ENCODE data around the gene KAT8. TPM values are rescaled to one million over a fixed set of nuclear protein-coding genes. Genes with fewer than 3 reads are reported as not detected.

Gene KAT8
- polyA plus RNA-seq (2011; rRNA removed) (23.0 and 24.7 TPM in 2 replicates), polyA minus RNA-seq (2011; rRNA and poly(A)+ RNA removed) (21.9 and 23.6 TPM in 2 replicates)

DNA sequence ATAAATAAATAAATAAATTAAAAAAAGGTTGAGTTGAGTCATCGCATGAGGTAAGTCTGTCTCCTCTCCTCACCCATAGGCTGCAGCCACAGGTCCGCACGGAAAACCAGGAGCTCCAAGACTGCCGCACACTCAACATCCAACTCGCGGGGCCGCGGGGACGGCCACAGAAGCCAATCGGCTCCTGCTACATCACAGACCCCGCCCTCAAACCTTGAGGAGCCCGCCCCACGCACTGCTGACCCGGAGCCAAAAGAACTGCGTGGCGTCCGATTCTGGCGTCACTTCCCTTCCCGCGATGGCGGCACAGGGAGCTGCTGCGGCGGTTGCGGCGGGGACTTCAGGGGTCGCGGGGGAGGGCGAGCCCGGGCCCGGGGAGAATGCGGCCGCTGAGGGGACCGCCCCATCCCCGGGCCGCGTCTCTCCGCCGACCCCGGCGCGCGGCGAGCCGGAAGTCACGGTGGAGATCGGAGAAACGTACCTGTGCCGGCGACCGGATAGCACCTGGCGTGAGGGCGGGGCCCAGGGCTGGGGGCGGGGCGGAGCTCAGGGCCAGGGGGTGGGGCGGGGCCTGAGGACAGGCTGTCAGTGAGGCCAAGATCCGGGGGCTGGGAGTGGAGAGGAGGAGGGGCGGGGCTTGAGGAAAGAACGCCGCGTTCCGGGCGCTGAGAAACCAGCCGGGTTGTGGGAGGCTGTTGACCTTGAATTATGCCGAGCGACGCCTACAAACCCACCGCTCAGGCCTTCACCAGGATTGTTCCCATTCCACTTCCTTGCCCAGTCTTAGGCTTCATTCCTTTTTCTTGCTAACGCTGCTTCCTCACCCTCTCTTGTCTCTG, at the start of gene KAT8:
Gene KAT8, plus strand, starts transcription at position 281 of the 839 bp plus-strand sequence. Its CDS starts 18 bp downstream, at position 299.
- CTCF ChIA-PET = interaction anchor here (1.4 to 2.6 kb wide), 2 partner anchors 25 to 164 kb away, joined by 4 to 23 read pairs; no protein-coding TSS in a partner anchor
- Histone ChIP-seq H3K27ac (ENCODE audit: low read depth, low read length) (peak within 1 kb of the TSS; percentile 96), H3K9me3 (ENCODE audit: control insufficient read depth, insufficient read depth, low read length) (no peaks in the 10 kb centered on the region; the same call in 1 of the 2 replicates), H3K27me3 (ENCODE audit: control insufficient read depth, insufficient read depth, low read length) (no peaks in the 10 kb centered on the region), H3K4me3 (ENCODE audit: low read depth, low read length) (peak within 1 kb of the TSS; percentile 91)
- TF ChIP-seq, protein P1, sequence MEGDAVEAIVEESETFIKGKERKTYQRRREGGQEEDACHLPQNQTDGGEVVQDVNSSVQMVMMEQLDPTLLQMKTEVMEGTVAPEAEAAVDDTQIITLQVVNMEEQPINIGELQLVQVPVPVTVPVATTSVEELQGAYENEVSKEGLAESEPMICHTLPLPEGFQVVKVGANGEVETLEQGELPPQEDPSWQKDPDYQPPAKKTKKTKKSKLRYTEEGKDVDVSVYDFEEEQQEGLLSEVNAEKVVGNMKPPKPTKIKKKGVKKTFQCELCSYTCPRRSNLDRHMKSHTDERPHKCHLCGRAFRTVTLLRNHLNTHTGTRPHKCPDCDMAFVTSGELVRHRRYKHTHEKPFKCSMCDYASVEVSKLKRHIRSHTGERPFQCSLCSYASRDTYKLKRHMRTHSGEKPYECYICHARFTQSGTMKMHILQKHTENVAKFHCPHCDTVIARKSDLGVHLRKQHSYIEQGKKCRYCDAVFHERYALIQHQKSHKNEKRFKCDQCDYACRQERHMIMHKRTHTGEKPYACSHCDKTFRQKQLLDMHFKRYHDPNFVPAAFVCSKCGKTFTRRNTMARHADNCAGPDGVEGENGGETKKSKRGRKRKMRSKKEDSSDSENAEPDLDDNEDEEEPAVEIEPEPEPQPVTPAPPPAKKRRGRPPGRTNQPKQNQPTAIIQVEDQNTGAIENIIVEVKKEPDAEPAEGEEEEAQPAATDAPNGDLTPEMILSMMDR (IDR thresholded peaks at IDR 0.05; ENCODE audit: low read depth, low read length) = no peak
- POLR2A ChIA-PET = interaction anchor here (0.5 to 3.2 kb wide), 21 partner anchors 9 to 354 kb away, joined by 3 to 41 read pairs (median 4); partner anchors contain the start of genes FUS, HSD3B7, TGFB1I1 and VKORC1
- peak; percentile 94 for DNase-seq (ENCODE audit: low read depth, low spot score)

DNA sequence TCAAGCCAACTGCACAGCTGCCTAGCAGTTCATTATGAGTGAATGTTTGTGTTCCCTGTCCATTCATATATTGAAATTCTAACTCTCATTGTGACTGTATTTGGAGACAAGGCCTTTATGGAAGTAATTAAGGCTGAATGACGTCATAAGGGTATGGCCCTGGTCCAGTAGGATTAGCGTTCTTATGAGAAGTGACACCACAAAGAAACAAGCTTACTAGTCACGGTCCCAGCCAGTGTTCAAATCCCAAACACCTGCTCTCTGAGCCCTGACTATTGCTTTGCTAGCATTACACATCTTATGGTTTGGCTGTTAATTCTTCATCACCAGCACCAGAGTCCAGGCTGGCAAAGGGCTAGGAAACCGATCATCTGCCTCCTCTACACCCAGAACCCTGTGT, 45.6 kb upstream of the KAT8 start:
- peak overlapping the region; percentile 99 for H3K4me3 ChIP-seq (ENCODE audit: low read depth, low read length)
- DNase-seq (ENCODE audit: low read depth, low spot score) = no peak
- H3K9me3 ChIP-seq (ENCODE audit: control insufficient read depth, insufficient read depth, low read length) = peaks cover 4% of the 10 kb centered on the region; the same call in 1 of the 2 replicates
- H3K27ac ChIP-seq (ENCODE audit: low read depth, low read length) = peak overlapping the region; percentile 94
- POLR2A ChIA-PET = interaction anchor here (0.6 to 2.3 kb wide), 3 partner anchors 39 to 381 kb away, joined by 3 to 13 read pairs (median 4); partner anchors contain the start of genes FUS and STX4
- no peaks in the 10 kb centered on the region for H3K27me3 ChIP-seq (ENCODE audit: control insufficient read depth, insufficient read depth, low read length)
- TF ChIP-seq, protein P1 (IDR thresholded peaks at IDR 0.05; ENCODE audit: low read depth, low read length) = no peak
- CTCF ChIA-PET = interaction anchor here (0.9 to 1.0 kb wide), 2 partner anchors 71 to 87 kb away, joined by 3 read pairs; partner anchors contain the start of gene HSD3B7

DNA sequence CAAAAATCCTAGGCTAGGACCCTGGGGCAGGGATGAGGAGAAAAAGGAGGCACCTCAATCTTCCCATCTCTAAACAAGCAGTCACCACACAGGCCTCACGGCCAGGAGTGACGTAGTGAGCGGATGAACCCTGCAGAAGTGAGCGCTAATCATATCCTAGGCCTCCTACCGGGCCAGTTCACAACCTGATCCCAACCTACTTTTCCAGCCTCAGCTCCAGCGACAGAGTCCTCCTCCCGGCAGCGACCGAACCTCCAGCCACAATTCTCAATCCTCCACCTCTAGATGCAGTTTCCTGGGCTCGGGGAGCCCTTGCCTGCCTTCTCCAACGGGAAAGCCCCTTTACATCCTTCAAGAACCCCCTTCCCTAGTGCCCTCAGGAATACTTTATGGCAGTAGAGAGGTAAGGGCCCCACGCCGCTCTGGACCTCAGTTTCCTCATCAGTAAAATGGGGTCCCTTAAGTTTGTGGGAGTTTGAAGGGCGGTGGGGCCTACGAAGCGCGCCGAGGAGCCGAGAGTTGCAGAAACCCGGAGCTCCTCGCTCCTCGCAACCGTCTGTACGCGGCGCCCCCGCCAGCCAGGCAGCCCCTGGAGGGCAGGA, 44.8 kb upstream of the KAT8 start:
- no peak for DNase-seq (ENCODE audit: low read depth, low spot score)
- peaks cover 4% of the 10 kb centered on the region; the same call in 1 of the 2 replicates for H3K9me3 ChIP-seq (ENCODE audit: control insufficient read depth, insufficient read depth, low read length)
- TF ChIP-seq, protein P1 (IDR thresholded peaks at IDR 0.05; ENCODE audit: low read depth, low read length) = no peak
- peak overlapping the region; percentile 94 for H3K27ac ChIP-seq (ENCODE audit: low read depth, low read length)
- POLR2A ChIA-PET = interaction anchor here (0.6 to 2.4 kb wide), 8 partner anchors 8 to 107 kb away, joined by 3 to 21 read pairs (median 10); partner anchors contain the start of genes FUS, KAT8, STX4 and VKORC1
- CTCF ChIA-PET = interaction anchor here (0.6 to 2.4 kb wide), 2 partner anchors 70 to 88 kb away, joined by 3 to 9 read pairs; no protein-coding TSS in a partner anchor
- no peaks in the 10 kb centered on the region for H3K27me3 ChIP-seq (ENCODE audit: control insufficient read depth, insufficient read depth, low read length)
- peak overlapping the region; percentile 99 for H3K4me3 ChIP-seq (ENCODE audit: low read depth, low read length)

DNA sequence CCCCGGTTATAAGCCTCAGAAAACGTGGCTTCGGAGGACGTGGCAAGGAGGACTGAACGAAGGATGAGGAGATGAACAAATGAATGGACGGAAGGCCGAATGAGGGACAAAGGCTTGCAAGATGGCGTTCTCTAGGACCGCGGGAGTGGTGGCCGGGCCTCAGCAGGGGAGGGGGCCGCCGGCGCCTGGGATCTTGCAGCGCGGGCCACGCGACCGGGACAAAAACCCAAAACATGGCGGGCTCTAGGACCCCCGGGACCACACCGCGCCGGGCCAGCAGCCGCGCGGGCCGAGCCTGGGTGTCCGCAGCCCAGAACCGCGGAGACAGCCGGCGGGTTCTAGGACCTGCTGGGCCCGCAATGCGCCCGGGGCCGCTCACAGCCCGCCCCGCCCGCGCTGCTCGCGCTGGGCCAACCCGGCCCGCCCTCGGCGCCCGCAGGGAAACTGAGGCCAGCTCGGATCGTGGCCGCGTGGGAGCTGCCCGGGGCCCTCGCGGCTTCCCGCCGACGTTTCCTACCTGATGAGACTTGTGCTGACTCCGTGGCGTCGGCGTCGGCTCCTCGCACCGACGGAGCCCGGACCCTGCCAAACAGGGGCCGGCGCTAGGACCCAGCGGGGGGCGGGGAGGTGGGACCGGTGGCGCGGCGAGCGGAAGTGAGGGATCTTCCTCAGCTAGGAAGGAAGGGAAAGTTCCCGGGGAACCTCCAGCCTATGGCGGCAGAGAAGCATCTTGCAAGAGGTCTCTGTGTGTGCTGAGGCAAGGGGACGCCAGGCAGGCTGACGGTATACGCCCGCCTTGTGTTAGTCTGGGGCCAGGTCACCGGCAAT, 44.1 kb upstream of the KAT8 start:
- POLR2A ChIA-PET = interaction anchor here (0.6 to 2.4 kb wide), 16 partner anchors 8 to 387 kb away, joined by 3 to 21 read pairs (median 6); partner anchors contain the start of genes FUS, HSD3B7, KAT8 and STX4
- H3K4me3 ChIP-seq (ENCODE audit: low read depth, low read length) = peak overlapping the region; percentile 99
- peaks cover 4% of the 10 kb centered on the region; the same call in 1 of the 2 replicates for H3K9me3 ChIP-seq (ENCODE audit: control insufficient read depth, insufficient read depth, low read length)
- TF ChIP-seq, protein P1 (IDR thresholded peaks at IDR 0.05; ENCODE audit: low read depth, low read length) = no peak
- peak; percentile 67 for DNase-seq (ENCODE audit: low read depth, low spot score)
- CTCF ChIA-PET = interaction anchor here (0.6 to 2.4 kb wide), 4 partner anchors 69 to 387 kb away, joined by 3 to 9 read pairs (median 4); no protein-coding TSS in a partner anchor
- H3K27me3 ChIP-seq (ENCODE audit: control insufficient read depth, insufficient read depth, low read length) = no peaks in the 10 kb centered on the region
- H3K27ac ChIP-seq (ENCODE audit: low read depth, low read length) = peak overlapping the region; percentile 96
